KMS-11 (cell line): ENCODE data around the gene NT5DC1.
A peak's percentile ranks its signal among the peaks of the same experiment; 100 is the strongest.
"Not testable (repeated sequence)": the region's sequence is repeated elsewhere in the genome, so short reads cannot be mapped to it uniquely, and the experiment has no call there.

ENCODE experiments used
- H2AFZ ChIP-seq: fragments of 200-600 bp; sonication (generic); 2 replicates; pipeline ENCODE4 v1.6.1; 2016; ENCODE audit warnings: antibody characterized with exemption, mixed run types, low read depth
- H3K27ac ChIP-seq: fragments of 200-600 bp; sonication (generic); 2 replicates; pipeline ENCODE4 v1.6.1; 2016; ENCODE audit warnings: mild to moderate bottlenecking, mixed run types
- H3K27me3 ChIP-seq: fragments of 200-600 bp; sonication (generic); 2 replicates; pipeline ENCODE4 v1.6.1; 2017; ENCODE audit warnings: mild to moderate bottlenecking, low read depth, mixed run types, moderate library complexity; ENCODE audit not compliant: insufficient read depth
- H3K36me3 ChIP-seq: fragments of 200-600 bp; sonication (generic); 2 replicates; pipeline ENCODE4 v1.6.1; 2017; ENCODE audit warnings: mild to moderate bottlenecking, mixed run types; ENCODE audit not compliant: insufficient read depth
- H3K4me1 ChIP-seq: fragments of 200-600 bp; sonication (generic); 2 replicates; pipeline ENCODE4 v1.6.1; 2016; ENCODE audit warnings: mild to moderate bottlenecking, low read depth, mixed run types; ENCODE audit not compliant: poor library complexity, severe bottlenecking
- H3K4me2 ChIP-seq: fragments of 200-600 bp; sonication (generic); 2 replicates; pipeline ENCODE4 v1.7.0; 2016; ENCODE audit warnings: mild to moderate bottlenecking, mixed run types
- H3K4me3 ChIP-seq: fragments of 200-600 bp; sonication (generic); IDR thresholded peaks from 2 replicates; pipeline ENCODE4 v1.6.1; 2017; ENCODE audit warnings: low read depth, low read length, mixed read lengths; ENCODE audit not compliant: insufficient read depth
- H3K79me2 ChIP-seq: fragments of 200-600 bp; sonication (generic); 2 replicates; pipeline ENCODE4 v1.6.1; 2016; ENCODE audit warnings: low read depth, mixed run types; ENCODE audit not compliant: insufficient read depth
- H3K9ac ChIP-seq: fragments of 200-600 bp; sonication (generic); 2 replicates; pipeline ENCODE4 v1.6.1; 2016; ENCODE audit warnings: mild to moderate bottlenecking, mixed run types
- H4K20me1 ChIP-seq: fragments of 200-600 bp; sonication (generic); 2 replicates; pipeline ENCODE4 v1.6.1; 2016; ENCODE audit warnings: mild to moderate bottlenecking, mixed run types; ENCODE audit not compliant: insufficient read depth
- CTCF ChIP-seq: fragments of 200-600 bp; sonication (generic); conservative IDR thresholded peaks from 2 replicates; pipeline ENCODE4 v1.6.1; 2017; ENCODE audit warnings: low read depth, mild to moderate bottlenecking, antibody characterized with exemption, low read length, moderate library complexity, mixed read lengths

NT5DC1 gene

GRCh38 chr6:116280161-116280932, 179.7 kb downstream of the NT5DC1 start:
- Histone ChIP-seq H2AFZ (peak overlapping the region; percentile 78), H3K4me1 (peaks cover 27% of the 10 kb centered on the region), H3K9ac (peak overlapping the region; percentile 92), H3K4me3 (no peak overlapping the region), H3K27ac (peak overlapping the region; percentile 93), H3K36me3 (no peaks in the 10 kb centered on the region), H3K27me3 (no peaks in the 10 kb centered on the region), H4K20me1 (no peaks in the 10 kb centered on the region), H3K4me2 (peak overlapping the region; percentile 92), H3K79me2 (peaks cover 32% of the 10 kb centered on the region)
- no peak for TF ChIP-seq CTCF

GRCh38 chr6:116280933-116281316, 180.3 kb downstream of the NT5DC1 start:
- TF ChIP-seq CTCF, result no peak
- H3K79me2 ChIP-seq, result peaks cover 30% of the 10 kb centered on the region
- no peak overlapping the region for H3K27ac ChIP-seq
- no peaks in the 10 kb centered on the region for H3K27me3 ChIP-seq
- peak overlapping the region; percentile 92; the same call in 1 of the 2 replicates for H3K4me2 ChIP-seq
- no peaks in the 10 kb centered on the region for H4K20me1 ChIP-seq
- no peaks in the 10 kb centered on the region for H3K36me3 ChIP-seq
- no peak overlapping the region; the same call in 1 of the 2 replicates for H3K9ac ChIP-seq
- peak overlapping the region; percentile 78; the same call in 1 of the 2 replicates for H2AFZ ChIP-seq
- peaks cover 25% of the 10 kb centered on the region for H3K4me1 ChIP-seq
- no peak overlapping the region for H3K4me3 ChIP-seq

DNA sequence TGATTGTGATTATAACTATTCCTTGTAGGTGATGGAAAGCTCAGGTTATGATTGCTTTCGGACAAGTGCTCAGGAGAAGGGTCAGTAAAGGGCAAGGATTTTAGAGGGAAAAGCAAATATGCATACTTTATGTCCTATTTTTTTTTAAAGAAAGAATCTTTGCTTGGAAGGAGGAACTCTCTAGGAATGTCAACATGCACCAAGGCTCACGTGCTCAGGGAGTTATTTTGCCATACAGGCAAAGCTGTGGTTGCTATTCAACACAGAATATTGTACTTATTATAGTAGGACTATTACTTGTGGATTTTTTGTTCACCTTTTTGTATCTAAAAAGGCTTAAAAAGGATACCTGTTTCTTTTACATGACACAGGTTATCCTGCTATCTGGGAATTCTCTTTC, 182.0 kb downstream of the NT5DC1 start:
- H3K9ac ChIP-seq, result no peak overlapping the region
- no peak overlapping the region for H3K27ac ChIP-seq
- TF ChIP-seq CTCF, result no peak
- H2AFZ ChIP-seq, result no peak overlapping the region
- no peak overlapping the region for H3K4me3 ChIP-seq
- H3K79me2 ChIP-seq, result peaks cover 13% of the 10 kb centered on the region
- peaks cover 9% of the 10 kb centered on the region for H3K4me1 ChIP-seq
- H3K36me3 ChIP-seq, result no peaks in the 10 kb centered on the region
- H4K20me1 ChIP-seq, result no peaks in the 10 kb centered on the region
- no peak overlapping the region for H3K4me2 ChIP-seq
- no peaks in the 10 kb centered on the region for H3K27me3 ChIP-seq

- Histone ChIP-seq H3K79me2 (peaks cover 9% of the 10 kb centered on the region), H3K4me1 (peaks cover 9% of the 10 kb centered on the region), H4K20me1 (no peaks in the 10 kb centered on the region), H3K27ac (no peak overlapping the region), H3K27me3 (no peaks in the 10 kb centered on the region), H3K4me3 (no peak overlapping the region), H3K36me3 (no peaks in the 10 kb centered on the region), H3K4me2 (no peak overlapping the region), H2AFZ (no peak overlapping the region), H3K9ac (no peak overlapping the region)
- no peak for TF ChIP-seq CTCF
Observed at GRCh38 chr6:116283191-116283590, 182.5 kb downstream of the NT5DC1 start.

DNA sequence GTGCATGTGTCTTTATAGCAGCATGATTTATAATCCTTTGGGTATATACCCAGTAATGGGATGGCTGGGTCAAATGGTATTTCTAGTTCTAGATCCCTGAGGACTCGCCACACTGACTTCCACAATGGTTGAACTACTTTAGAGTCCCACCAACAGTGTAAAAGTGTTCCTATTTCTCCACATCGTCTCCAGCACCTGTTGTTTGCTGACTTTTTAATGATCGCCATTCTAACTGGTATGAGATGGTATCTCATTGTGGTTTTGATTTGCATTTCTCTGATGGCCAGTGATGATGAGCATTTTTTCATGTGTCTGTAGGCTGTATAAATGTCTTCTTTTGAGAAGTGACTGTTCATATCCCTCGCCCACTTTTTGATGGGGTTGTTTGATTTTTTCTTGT, 184.3 kb downstream of the NT5DC1 start:
- not testable (repeated sequence) for H3K4me2 ChIP-seq, H3K4me3 ChIP-seq, H3K4me1 ChIP-seq, H3K9ac ChIP-seq, H4K20me1 ChIP-seq, H3K27ac ChIP-seq, H2AFZ ChIP-seq, H3K36me3 ChIP-seq, H3K27me3 ChIP-seq, H3K79me2 ChIP-seq
